SJCRH30 (cell line): Measurements from ENCODE around the gene HOXB2. TPM values are rescaled to one million over a fixed set of nuclear protein-coding genes. Genes with fewer than 3 reads are reported as not detected.

Experiments
- DNase-seq, 2 experiments: peaks; one replicate each; pipeline ENCODE4 v3.0.0-alpha.2; 2015 to 2020
- H3K27ac ChIP-seq: fragments of 250-450 bp; sonication (Bioruptor Pico); 2 replicates; pipeline ENCODE4 v1.5.1; 2020; ENCODE audit warnings: mild to moderate bottlenecking, moderate library complexity
- H3K27me3 ChIP-seq: fragments of 250-450 bp; sonication (Bioruptor Pico); 2 replicates; pipeline ENCODE4 v1.5.1; 2020; ENCODE audit warnings: mild to moderate bottlenecking, moderate library complexity
- H3K36me3 ChIP-seq: fragments of 250-450 bp; sonication (Bioruptor Pico); 2 replicates; pipeline ENCODE4 v1.5.1; 2020; ENCODE audit warnings: mild to moderate bottlenecking, moderate library complexity
- H3K4me1 ChIP-seq: fragments of 250-450 bp; sonication (Bioruptor Pico); 2 replicates; pipeline ENCODE4 v1.5.1; 2020; ENCODE audit warnings: mild to moderate bottlenecking, moderate library complexity
- H3K4me3 ChIP-seq: fragments of 250-450 bp; sonication (Bioruptor Pico); 2 replicates; pipeline ENCODE4 v1.5.1; 2020; ENCODE audit warnings: mild to moderate bottlenecking, moderate library complexity
- H3K9me3 ChIP-seq: fragments of 250-450 bp; sonication (Bioruptor Pico); replicated peaks from 2 replicates; pipeline ENCODE4 v1.5.1; 2020; ENCODE audit warnings: mild to moderate bottlenecking, moderate library complexity
- total RNA-seq: library from RNA; depleted of rRNA; stranded (reverse); fragments of >200 nt; shearing (Covaris generic); gene quantifications from 2 replicates; pipeline ENCODE4 v1.2.3, GENCODE V29; 2014

Gene HOXB2
- total RNA-seq, 1 experiment from 2014 or later: 7.6 TPM

DNA sequence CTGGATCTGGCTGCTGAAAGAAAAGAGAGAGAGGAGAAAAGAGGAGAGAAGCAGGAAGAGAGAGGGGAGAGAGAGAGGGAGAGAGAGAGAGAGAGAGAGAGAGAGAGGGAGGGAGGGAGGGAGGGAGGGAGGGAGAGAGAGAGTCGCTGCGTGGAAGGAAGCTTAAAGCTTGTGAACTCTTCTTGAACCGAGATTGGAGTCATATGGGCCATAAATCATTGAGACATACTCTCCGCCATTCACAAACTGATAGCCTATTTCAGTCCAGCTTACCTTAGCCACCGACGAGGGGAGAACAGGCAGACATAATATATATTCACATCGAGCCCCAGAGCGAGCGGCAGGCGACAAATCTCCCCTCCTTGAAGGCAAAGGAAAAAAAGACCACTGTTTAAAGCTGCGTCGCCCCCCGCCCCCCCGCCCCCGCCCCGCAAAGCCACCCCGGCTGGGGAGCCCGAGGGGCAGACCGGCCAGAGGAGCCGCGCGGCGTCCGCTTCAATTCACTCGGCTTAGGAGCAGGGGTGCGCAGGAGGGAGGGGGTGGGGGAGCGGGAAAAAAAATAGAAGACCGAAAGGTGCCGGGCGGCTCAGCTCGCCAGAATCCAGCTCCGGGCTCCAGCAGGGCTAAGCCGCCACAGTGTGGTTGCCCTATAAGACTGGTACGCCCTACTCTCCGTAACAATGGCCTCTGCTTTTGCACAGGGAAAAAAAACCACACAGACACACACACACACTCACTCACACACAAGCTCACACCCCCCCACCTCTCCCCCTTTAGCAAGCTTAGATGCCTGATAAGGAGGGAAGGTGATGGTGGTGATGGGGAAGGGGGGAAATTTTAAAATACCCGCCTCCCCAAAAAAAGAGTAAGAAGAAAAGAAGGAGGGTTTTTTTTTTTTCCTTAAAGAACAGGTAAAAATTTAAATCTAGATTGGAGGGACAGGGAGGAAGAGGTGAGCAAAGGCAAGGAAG, 10.6 kb upstream of the HOXB2 start:
- Histone ChIP-seq H3K27ac (peak overlapping the region; percentile 52), H3K4me3 (peak overlapping the region; percentile 62), H3K36me3 (peaks cover 10% of the 10 kb centered on the region; the same call in 1 of the 2 replicates), H3K4me1 (peaks cover 16% of the 10 kb centered on the region), H3K27me3 (no peaks in the 10 kb centered on the region), H3K9me3 (no peaks in the 10 kb centered on the region)
- DNase-seq: peak; percentile 59 to 70

DNA sequence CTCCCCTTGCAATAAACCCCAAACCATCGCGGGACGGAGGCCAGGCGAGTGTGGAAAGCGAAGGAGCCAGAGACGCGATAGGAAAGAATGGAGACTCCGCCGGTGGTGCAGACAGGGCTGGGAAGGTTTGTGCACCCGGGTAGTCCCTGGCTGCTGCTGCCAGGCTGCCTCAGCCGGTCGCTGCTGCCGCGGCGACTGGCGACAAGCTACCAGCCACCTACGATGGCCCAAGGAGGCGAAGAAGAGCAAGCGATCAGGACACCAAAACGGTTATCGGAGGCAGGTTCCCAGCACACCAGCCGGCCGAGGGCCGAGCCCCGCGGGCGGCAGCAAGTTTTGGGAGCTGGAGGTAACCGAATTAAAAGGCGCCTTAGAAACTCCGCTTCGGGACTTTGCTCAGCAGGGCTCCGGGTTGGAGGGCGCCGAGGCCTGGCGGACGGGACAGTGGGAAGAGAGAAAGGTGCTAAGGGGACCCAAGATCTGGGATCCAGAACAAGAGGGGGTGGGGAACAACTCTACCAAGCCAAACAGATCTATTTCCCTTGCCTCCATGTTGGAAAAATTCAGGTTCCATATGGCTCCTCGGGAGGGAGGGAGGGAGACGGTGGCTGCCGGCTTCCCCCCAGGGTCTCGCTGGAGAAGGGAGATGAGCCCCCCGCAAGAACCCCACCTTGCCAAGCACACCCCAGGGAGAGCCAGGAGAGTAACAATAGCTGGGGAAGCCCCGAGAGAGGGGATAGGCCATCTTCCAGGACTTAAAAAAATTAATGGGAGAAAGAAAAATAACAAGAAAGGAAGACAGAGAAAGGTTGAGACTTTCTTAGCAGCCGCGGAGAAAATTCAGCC, 9.7 kb upstream of the HOXB2 start:
- H3K4me1 ChIP-seq: peaks cover 16% of the 10 kb centered on the region
- H3K9me3 ChIP-seq: no peaks in the 10 kb centered on the region
- H3K36me3 ChIP-seq: peaks cover 10% of the 10 kb centered on the region; the same call in 1 of the 2 replicates
- peak overlapping the region; percentile 52 for H3K27ac ChIP-seq
- peak overlapping the region; percentile 62 for H3K4me3 ChIP-seq
- DNase-seq: no peak
- H3K27me3 ChIP-seq: no peaks in the 10 kb centered on the region

DNA sequence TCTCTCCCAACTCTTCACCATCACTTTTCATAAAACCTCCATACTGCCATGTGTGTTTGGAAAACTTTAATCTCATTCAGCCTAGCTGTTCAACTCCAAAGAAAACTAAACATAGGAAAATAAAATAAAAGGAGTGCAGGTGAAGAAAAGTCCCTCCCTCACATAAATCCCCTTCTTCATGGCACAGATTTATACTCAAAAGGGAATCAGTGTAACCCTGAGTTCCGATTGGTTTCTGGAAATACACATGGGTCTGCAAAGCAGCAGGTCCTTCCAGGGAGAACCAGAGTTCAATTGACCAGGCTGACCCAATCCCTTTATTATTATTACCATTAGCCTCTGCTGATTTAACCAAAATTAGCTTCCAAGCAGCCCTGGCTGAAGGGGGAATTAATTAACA, 8.9 kb upstream of the HOXB2 start:
- Histone ChIP-seq H3K4me3 (no peak overlapping the region), H3K9me3 (no peaks in the 10 kb centered on the region), H3K27ac (no peak overlapping the region), H3K4me1 (peaks cover 16% of the 10 kb centered on the region), H3K27me3 (no peaks in the 10 kb centered on the region), H3K36me3 (peaks cover 10% of the 10 kb centered on the region; the same call in 1 of the 2 replicates)
- DNase-seq: no peak

DNA sequence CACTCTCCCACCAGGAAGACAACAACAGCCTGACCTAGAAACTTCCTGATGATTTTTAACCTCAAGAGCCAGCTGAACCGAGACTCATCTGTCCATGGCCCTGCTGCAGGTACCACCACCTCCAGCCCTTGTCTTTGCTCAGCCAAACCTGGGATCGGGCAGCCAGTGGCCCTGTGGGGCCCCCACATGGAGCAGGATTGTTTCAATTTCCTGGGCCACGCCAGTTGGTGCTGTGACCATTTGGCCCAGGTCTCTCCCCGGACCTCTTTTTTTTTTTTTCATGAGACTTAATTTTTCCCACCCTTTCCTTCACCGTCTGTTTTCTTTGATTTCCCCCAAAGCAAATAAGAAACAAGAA, 8.3 kb upstream of the HOXB2 start:
- H3K27ac ChIP-seq: no peak overlapping the region

DNA sequence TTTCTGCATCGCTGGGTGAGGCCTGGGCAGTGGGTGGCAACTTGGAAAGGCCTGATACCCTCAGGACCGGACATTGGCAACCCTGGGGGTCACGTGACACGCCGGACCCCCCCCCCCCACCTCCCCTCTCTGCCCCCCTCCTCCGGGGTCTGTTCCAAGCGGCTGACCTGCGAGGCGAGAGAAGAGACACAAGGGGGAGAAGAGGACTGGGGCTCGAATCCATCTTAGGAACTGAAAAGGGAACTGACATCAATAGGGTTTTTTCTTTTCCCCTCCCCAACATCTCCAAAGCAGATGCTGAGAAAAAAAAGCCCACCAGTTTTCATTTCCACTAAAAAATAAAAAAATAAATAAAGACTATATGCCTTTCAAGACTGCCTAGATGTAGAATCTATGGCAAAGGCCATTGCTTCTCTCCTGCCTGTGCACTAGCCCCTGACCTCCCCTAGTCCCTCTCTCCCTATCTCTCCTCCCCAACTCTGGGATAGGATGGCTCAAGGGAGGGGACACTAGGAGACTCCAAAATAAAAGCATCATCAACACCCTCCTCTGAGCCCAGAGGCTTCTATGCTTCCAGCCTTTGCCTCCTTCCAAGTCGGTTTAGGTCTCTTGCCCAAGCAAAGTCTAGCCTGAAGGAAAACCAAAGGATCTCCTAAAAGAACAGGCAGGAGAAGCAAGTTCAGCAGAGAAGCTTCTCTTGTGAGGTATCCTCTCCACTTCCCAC, 7.7 kb upstream of the HOXB2 start:
- peaks cover 10% of the 10 kb centered on the region; the same call in 1 of the 2 replicates for H3K36me3 ChIP-seq
- H3K4me1 ChIP-seq: peaks cover 16% of the 10 kb centered on the region
- no peaks in the 10 kb centered on the region for H3K27me3 ChIP-seq
- H3K4me3 ChIP-seq: no peak overlapping the region
- DNase-seq: no peak
- no peak overlapping the region for H3K27ac ChIP-seq
- H3K9me3 ChIP-seq: no peaks in the 10 kb centered on the region

More for the DNA sequence above, 8.3 kb upstream of the HOXB2 start:
- DNase-seq: no peak
- Histone ChIP-seq H3K9me3 (no peaks in the 10 kb centered on the region), H3K36me3 (peaks cover 10% of the 10 kb centered on the region; the same call in 1 of the 2 replicates), H3K27me3 (no peaks in the 10 kb centered on the region), H3K4me1 (peaks cover 16% of the 10 kb centered on the region), H3K4me3 (no peak overlapping the region)

DNA sequence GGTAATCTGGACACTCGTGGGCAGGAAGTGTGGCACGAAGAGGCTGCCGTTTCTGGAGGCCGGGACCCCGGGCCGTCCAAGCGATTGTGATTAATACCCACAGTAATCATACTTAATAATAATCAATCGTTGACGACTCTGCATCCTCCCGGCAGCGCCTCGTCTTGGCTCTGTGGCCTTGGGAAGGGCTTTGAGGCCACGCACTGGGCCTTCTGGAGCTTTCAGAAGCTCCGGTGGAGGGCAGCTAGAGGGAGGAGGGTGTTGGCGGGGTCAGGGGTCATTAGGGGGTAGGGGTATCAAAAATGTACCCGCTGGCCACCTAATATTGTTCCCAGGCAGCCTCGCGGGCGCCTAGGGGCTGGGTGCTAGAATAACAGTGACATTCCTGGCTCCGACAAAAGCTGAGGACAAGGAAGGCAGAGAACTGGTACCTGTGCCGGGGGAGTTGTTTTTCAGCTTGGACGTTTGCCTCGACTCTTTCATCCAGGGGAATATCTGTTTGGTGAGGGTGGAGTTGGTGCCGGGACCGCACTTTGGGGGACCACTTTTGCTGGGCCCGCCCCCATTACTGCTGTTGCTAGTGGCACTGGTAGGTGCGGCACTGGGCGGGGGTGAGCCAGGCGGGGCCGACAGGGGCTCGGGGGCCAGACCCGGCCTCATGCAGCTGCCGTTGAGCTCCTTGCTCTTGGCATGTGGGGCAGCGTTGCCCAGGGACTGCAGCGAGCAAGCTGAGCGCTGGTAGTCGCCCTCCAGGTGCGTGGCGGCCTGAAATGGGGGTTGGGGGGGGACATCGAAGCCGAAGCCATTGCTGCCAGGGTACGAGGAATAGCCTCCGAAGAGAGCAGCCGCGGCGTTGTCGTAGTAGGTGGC, 6.9 kb upstream of the HOXB2 start:
- Histone ChIP-seq H3K4me1 (peaks cover 21% of the 10 kb centered on the region), H3K4me3 (no peak overlapping the region), H3K27ac (no peak overlapping the region)

DNA sequence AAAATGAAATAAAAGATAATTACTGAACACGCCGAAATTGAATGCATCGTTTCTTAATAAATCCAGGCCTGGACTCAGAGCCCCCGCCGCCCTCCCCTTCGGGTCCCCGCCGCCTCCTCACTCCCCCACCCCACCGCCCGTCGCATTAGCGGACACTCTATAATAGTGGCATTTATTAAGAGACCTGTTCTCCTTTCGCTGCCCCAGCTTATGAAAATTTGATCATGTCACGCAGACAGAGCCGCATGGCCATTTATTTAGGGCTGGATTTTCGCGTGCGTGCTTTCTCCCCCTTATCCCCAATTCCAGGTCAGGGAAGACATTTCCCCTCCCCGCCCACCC, 6.3 kb upstream of the HOXB2 start:
- H3K27me3 ChIP-seq: no peaks in the 10 kb centered on the region
- no peak overlapping the region for H3K4me3 ChIP-seq
- H3K27ac ChIP-seq: no peak overlapping the region
- no peaks in the 10 kb centered on the region for H3K9me3 ChIP-seq
- no peak for DNase-seq
- peaks cover 16% of the 10 kb centered on the region for H3K4me1 ChIP-seq
- peaks cover 10% of the 10 kb centered on the region; the same call in 1 of the 2 replicates for H3K36me3 ChIP-seq

More for the DNA sequence above, 6.9 kb upstream of the HOXB2 start:
- H3K36me3 ChIP-seq: peaks cover 10% of the 10 kb centered on the region; the same call in 1 of the 2 replicates
- no peaks in the 10 kb centered on the region for H3K27me3 ChIP-seq
- no peaks in the 10 kb centered on the region for H3K9me3 ChIP-seq
- no peak for DNase-seq

DNA sequence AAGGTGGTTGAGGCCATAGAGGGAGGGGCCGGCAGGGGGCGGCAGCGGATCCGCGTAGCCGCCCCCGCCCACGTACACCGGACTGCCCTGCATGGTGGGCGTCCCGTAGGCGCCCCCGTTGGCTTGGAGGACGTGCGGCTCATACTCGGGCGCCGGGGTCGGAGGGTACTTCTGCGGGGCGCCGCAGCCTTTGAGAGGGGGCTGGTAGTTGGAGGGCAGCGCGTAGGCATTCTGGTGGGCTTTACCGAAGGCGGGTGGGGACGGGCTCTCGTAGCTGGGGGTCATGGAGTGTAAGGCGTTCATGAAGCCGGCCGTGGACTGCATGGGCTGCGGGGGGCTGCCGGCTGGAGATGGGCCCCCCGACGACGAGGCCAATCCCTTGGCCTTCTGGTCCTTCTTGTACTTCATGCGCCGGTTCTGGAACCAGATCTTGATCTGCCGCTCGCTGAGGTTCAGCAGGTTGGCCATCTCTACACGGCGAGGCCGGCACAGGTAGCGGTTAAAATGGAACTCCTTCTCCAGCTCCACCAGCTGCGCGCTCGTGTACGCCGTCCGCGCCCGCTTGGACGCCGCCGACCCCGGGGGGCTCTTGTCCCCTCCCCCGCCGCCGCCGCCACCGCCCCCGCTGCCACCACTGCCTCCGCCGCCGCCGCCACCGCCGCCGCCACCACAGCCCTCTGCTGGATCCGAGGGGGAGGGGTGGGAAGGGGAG, 5.7 kb upstream of the HOXB2 start:
- Histone ChIP-seq H3K27me3 (no peaks in the 10 kb centered on the region), H3K9me3 (no peaks in the 10 kb centered on the region), H3K36me3 (peaks cover 10% of the 10 kb centered on the region; the same call in 1 of the 2 replicates), H3K4me1 (peaks cover 13% of the 10 kb centered on the region), H3K4me3 (no peak overlapping the region), H3K27ac (no peak overlapping the region)
- no peak for DNase-seq

DNA sequence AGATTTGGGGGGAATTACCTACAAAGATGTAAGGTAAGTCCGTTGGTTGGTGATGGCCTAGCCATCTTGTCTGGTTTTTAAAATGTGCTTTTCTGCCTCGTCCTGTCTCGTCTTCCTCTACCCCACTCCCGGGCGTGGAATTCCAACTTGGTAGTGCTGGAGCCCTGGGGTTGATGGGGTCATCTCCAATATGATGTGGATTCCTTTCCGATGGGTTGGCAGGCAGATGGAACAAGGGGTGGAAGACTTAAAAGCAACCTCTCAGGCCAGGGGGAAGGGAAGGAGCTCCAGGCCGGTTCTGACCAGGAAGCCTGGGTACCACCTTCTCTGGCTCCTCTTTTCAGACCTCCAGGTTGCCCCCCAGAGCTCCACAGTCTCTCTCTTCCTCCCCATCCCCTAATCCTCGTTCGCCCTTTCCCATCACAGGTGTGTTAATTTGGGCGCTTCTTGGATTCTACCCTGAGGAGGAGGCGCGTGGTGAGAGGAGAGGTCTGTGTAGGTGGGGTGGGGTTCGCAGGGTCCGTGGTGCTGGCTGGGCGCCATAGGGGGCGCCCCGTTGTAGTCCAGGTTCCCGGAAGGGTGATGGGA, 5.1 kb upstream of the HOXB2 start:
- Histone ChIP-seq H3K4me1 (peaks cover 19% of the 10 kb centered on the region), H3K36me3 (peaks cover 10% of the 10 kb centered on the region; the same call in 1 of the 2 replicates), H3K9me3 (no peaks in the 10 kb centered on the region), H3K27me3 (no peaks in the 10 kb centered on the region), H3K27ac (no peak overlapping the region), H3K4me3 (no peak overlapping the region)
- DNase-seq: no peak

DNA sequence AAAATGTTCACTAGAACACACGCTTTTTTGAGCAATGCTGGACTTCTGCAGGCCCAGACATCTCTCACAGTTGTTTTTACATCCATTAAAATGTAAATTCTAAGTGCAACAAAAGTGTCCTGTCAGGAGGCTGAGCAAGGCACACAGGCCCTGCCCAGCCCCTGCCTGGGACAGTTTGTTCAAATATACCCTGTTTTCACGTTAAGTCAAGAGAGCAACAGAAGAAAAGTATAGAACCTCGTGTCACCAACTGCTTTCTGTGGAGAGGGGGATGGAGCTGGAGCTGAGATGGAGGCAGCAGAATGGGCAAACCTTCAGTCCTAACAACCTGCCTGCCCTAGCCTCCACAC, 4.3 kb upstream of the HOXB2 start:
- H3K4me1 ChIP-seq: peaks cover 14% of the 10 kb centered on the region
- H3K9me3 ChIP-seq: no peaks in the 10 kb centered on the region
- no peak overlapping the region for H3K4me3 ChIP-seq
- H3K27me3 ChIP-seq: no peaks in the 10 kb centered on the region
- DNase-seq: no peak
- no peak overlapping the region for H3K27ac ChIP-seq
- peaks cover 10% of the 10 kb centered on the region; the same call in 1 of the 2 replicates for H3K36me3 ChIP-seq

DNA sequence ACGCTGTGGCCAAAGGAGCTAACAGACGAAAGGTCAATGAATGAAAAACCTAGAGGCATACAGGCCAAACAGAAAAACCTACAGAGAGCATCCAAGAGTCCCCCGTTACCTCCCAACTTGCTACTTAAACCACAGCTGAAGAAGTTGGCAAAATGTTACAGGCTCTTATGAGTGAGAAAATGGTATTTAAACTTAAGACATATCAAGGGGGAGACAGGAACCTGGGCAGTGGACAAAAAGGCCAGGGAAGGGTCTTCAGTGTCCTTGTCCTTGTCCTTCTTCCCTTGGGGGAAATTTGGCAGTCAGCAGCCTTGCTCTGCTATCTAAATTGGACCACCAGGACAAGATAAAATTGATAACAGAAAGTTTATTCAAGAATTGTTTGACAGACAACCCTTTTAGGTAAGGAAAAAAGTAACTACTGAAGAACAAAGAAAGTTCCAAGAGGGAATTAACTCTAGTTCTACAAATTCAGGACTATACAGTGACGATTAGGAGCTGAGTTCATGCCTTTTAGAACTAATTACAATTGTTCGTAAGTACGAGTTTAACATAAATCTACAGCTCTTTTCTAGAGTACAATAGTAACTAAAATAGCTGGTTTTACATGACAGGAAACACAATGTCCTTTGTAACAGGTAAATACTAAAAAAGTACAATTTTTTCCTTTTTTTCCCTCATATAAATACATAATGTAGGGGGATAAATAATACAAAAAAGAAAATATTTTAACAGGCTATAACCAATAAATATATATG, 3.8 kb upstream of the HOXB2 start:
- no peak for DNase-seq
- no peak overlapping the region for H3K27ac ChIP-seq
- peaks cover 14% of the 10 kb centered on the region for H3K4me1 ChIP-seq
- no peaks in the 10 kb centered on the region for H3K27me3 ChIP-seq
- no peak overlapping the region for H3K4me3 ChIP-seq
- peaks cover 10% of the 10 kb centered on the region; the same call in 1 of the 2 replicates for H3K36me3 ChIP-seq
- no peaks in the 10 kb centered on the region for H3K9me3 ChIP-seq

DNA sequence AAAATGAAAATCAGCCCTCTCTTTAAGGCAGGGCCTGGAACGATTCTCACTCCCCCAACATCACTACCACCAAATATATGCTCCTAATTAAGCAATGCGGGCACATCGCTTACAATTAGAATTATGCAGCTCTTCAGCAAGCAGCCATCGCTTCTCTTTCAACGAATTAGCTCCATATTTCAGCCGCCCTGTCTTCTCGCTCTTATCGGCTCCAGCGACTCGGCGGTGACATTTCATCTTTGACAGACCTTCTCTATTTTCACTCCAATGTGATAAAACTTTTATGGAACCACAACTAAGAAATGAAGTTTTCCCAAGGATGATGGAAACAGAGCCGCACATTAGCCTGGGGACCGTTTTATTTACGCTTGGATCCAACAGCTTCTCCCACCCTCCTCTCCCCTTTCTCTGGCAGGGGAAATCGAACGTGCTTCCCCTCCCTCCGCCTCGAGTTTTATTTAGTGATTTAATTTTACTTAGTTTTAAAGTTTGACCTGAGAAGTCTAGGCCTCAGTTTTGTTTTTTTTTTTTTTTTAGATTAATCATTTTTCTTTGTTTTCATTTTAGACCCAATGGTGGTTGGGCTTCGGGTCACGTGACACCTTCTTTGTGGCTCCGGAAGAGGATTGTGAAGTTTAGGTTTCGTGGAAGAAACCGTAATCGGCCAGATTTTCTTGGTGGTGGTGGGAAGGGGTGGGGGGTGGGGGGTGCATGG, 3.1 kb upstream of the HOXB2 start:
- Histone ChIP-seq H3K4me1 (peaks cover 14% of the 10 kb centered on the region), H3K27me3 (no peaks in the 10 kb centered on the region), H3K27ac (no peak overlapping the region), H3K9me3 (no peaks in the 10 kb centered on the region), H3K4me3 (no peak overlapping the region), H3K36me3 (peaks cover 10% of the 10 kb centered on the region; the same call in 1 of the 2 replicates)
- no peak for DNase-seq
